ENCODE data around the gene GALNT8. TPM values are rescaled to one million over a fixed set of nuclear protein-coding genes. Genes with fewer than 3 reads are reported as not detected.

The GALNT8 gene, protein sequence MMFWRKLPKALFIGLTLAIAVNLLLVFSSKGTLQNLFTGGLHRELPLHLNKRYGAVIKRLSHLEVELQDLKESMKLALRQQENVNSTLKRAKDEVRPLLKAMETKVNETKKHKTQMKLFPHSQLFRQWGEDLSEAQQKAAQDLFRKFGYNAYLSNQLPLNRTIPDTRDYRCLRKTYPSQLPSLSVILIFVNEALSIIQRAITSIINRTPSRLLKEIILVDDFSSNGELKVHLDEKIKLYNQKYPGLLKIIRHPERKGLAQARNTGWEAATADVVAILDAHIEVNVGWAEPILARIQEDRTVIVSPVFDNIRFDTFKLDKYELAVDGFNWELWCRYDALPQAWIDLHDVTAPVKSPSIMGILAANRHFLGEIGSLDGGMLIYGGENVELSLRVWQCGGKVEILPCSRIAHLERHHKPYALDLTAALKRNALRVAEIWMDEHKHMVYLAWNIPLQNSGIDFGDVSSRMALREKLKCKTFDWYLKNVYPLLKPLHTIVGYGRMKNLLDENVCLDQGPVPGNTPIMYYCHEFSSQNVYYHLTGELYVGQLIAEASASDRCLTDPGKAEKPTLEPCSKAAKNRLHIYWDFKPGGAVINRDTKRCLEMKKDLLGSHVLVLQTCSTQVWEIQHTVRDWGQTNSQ
- 1 to 10 TPM in 1 of 2 experiments, under 1 TPM in 1; 0.97 to 1.3 TPM for total RNA-seq

DNA sequence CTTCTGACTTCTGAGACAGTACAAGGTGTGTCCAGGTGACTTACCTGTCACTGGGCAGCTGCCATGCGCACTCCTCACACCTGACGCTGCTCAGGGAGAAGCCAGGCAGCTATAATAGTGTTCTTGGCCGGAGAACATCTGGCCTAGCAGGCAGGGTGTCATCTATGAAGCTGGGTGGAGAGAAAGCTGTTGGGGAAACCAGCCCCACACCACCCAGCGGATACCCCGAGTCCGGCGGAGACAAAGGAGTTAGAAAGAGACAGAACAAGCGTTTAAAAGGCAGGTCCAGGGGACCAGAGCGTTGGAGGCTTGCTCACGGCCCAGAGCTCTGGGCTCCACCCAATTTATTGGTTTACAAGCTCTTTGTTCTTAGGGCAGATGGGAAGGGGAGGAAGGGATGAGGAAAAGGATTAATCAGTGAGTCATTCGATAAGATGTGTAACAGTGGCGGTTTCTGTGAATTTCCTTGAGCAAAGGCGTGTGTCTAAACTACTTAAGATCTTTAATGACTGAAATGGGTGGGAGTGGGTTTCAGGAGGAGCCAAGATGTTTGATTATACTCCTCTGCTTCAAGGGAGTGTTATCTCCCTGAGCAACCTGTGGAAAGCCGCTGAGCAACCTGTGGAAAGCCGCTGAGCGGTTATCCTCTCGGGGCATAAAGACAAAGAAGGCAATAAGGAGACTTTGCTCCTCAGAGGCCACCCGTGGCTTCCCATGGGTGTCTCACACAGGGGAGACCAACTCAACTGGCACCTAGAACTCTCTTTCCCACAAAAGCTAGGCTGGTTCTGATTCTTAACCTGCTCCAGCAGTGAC is at the start of gene GALNT8:
Gene GALNT8, plus strand, starts transcription at position 580 of the 816 bp plus-strand sequence. CDS start 278 bp downstream, outside the sequence.
- Mint-ChIP-seq H3K9me3 (no peaks in the 10 kb centered on the region), H3K36me3 (no peaks in the 10 kb centered on the region), H3K4me1 (ENCODE audit: low read depth) (no peaks in the 10 kb centered on the region), H3K27ac (no peak within 1 kb of the TSS), H3K4me3 (no peak within 1 kb of the TSS), H3K27me3 (peaks cover 18% of the 10 kb centered on the region)
- no peak for DNase-seq
- intact Hi-C loops (cut with micrococcal nuclease), result no loop called here
- CTCF ChIA-PET, result no interaction called here
- POLR2A ChIA-PET, result no interaction called here

DNA sequence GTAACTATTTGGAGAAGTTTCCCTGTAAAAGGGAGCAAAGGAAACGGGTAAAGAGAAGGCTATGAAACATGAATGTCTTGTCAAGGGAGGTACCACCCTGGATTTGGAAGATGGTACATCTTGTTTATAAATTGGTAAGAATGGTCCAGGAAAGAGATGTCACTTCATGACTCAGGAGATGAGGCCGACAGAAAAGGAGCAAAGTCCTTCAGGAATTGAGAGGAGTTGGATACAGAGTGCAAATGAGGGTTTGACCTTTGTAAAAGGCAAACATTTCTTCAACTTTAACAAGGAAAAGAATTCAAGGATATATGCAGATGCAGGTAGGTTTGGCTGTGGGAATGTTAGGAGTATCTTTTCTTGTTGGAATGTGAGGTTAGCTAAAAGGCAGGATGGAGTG is 40.5 kb upstream of the GALNT8 start:
- CTCF ChIA-PET, result no interaction called here
- POLR2A ChIA-PET, result no interaction called here
- Mint-ChIP-seq H3K27me3 (no peaks in the 10 kb centered on the region), H3K9me3 (no peaks in the 10 kb centered on the region), H3K27ac (no peak overlapping the region), H3K36me3 (peaks cover 22% of the 10 kb centered on the region), H3K4me1 (ENCODE audit: low read depth) (no peaks in the 10 kb centered on the region), H3K4me3 (no peak overlapping the region)
- intact Hi-C loops (cut with micrococcal nuclease), result no loop called here
- no peak for DNase-seq

DNA sequence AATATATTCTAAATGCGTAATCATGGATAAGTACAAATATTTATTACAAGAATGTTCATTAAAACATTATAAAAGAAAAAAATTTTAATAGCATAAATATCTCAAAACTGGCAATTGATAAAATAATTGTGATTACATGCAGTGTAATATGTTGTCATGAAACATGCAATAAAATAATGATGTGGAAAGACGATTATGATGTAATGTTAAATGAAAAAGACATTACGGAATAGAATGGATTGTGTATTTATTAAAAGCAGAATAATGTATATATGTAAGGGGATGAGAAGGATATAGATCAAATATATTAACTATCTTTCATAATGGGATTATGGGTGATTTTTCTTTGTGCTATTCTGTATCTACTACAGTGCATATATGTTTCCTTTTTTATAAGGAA is 38.5 kb upstream of the GALNT8 start:
- POLR2A ChIA-PET, result no interaction called here
- CTCF ChIA-PET, result no interaction called here
- no peak overlapping the region for H3K4me3 Mint-ChIP-seq
- no peaks in the 10 kb centered on the region for H3K4me1 Mint-ChIP-seq (ENCODE audit: low read depth)
- DNase-seq, result no peak
- no peaks in the 10 kb centered on the region for H3K27me3 Mint-ChIP-seq
- intact Hi-C loops (cut with micrococcal nuclease), result no loop called here
- no peaks in the 10 kb centered on the region for H3K9me3 Mint-ChIP-seq
- peaks cover 40% of the 10 kb centered on the region for H3K36me3 Mint-ChIP-seq
- H3K27ac Mint-ChIP-seq, result no peak overlapping the region

DNA sequence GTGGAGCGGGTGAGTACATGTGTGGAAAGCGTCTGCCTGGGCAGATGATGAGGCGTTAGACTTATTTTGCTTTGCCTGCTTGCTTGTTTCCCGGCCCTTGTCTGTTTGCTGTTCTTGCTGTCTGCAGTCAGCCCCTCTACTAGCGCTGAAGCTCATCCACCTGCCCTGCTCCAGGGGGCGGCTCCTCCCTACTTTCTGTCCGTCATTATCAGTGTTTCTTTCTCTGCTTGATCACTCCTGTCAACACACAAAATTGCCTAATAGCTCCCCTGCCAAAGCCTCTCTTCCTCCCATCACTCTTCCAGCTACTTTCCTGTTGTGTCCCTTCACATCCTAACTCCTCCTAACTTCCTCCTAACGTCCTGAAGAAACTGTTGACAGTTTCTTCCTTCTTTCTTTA is 34.9 kb upstream of the GALNT8 start:
- CTCF ChIA-PET, result no interaction called here
- intact Hi-C loops (cut with micrococcal nuclease), result no loop called here
- POLR2A ChIA-PET, result no interaction called here

DNA sequence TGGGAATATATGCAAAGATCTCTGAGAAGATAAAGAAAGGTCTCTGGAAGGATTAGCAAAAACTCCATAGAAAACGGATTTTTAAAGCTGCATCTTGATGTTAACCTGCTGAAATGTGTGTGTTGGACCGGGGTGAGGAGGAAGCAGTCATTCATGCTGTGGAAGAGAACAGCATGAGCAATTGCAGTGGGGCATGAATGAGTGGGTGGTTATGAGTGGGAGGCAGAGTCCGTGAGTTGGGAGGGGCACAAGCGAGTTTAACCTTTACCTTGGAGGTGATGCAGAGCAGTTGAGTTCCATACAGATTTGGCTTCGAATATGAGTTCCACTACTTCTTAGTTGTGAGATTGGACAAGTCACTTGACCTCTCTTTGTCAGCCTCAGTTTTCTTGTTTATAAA is 29.4 kb upstream of the GALNT8 start:
- ChIA-PET CTCF (no interaction called here), POLR2A (no interaction called here)
- no peak overlapping the region for H3K27ac Mint-ChIP-seq
- H3K4me3 Mint-ChIP-seq, result no peak overlapping the region
- H3K4me1 Mint-ChIP-seq (ENCODE audit: low read depth), result no peaks in the 10 kb centered on the region
- intact Hi-C loops (cut with micrococcal nuclease), result no loop called here
- peaks cover 35% of the 10 kb centered on the region for H3K36me3 Mint-ChIP-seq
- no peaks in the 10 kb centered on the region for H3K9me3 Mint-ChIP-seq
- DNase-seq, result no peak
- H3K27me3 Mint-ChIP-seq, result no peaks in the 10 kb centered on the region

More for the DNA sequence above, 34.9 kb upstream of the GALNT8 start:
- Mint-ChIP-seq H3K4me3 (no peak overlapping the region), H3K27me3 (no peaks in the 10 kb centered on the region), H3K4me1 (ENCODE audit: low read depth) (no peaks in the 10 kb centered on the region), H3K27ac (no peak overlapping the region), H3K9me3 (no peaks in the 10 kb centered on the region), H3K36me3 (peaks cover 55% of the 10 kb centered on the region)
- DNase-seq, result no peak

DNA sequence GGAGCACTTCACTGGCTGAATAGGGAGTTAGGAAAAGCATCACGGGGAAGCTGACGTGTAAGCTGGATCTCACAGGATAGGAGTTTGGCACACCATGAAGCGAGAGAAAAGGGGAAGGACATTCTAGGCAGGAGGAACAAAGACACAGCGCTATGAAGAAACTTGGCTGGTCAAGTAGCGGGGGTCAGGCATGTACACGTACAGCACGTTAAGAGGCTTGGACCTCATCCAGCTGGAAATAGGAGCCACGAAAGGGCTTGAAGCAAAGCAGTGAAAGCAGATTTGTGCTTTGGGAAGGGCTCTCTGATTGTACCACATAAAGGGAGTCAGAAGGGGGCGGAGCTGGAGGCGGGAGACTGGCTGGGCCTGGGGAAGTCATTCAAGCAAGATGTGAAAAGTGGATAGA is 19.6 kb upstream of the GALNT8 start:
- Mint-ChIP-seq H3K36me3 (peaks cover 3% of the 10 kb centered on the region), H3K27ac (no peak overlapping the region), H3K9me3 (no peaks in the 10 kb centered on the region), H3K4me3 (no peak overlapping the region), H3K27me3 (peaks cover 2% of the 10 kb centered on the region), H3K4me1 (ENCODE audit: low read depth) (no peaks in the 10 kb centered on the region)
- intact Hi-C loops (cut with micrococcal nuclease), result no loop called here
- ChIA-PET POLR2A (no interaction called here), CTCF (no interaction called here)
- no peak for DNase-seq

DNA sequence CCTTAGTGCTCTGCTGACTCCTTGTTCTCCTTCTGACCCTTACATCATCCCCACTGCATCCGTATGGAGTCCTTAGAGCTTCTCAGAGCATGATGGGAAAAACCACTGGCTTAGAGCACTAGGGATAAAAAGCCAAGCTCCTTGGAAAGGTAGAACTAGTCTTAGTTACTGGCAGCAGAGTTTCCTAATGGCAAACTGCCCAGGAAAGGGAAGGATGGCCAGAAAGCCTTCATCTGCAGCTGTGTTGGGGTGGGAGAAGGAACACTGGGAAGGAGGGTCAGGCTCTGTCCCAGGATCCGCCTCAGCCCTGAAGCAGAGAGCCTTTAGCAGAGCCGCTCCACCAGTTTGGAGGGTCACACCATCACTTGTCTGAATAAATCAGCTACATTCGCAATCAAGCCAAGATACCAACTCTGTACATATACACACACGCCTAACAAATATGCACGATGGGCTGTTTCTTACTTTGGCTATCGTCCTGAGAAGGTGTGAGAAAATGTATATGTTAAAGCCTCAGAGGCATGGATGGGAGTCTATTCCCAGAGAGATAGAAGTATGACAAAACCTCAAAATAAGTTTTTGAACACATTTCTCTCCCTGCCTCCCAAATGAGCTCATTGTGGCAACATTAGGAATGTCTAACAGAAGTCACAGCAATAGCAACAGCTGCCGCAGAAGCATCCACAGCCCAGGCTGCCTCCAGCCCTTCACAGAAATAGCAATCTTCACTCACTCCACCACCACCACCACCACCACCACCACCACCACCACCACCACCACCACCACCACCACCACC is 18.6 kb upstream of the GALNT8 start:
- H3K9me3 Mint-ChIP-seq, result no peaks in the 10 kb centered on the region
- H3K4me1 Mint-ChIP-seq (ENCODE audit: low read depth), result no peaks in the 10 kb centered on the region
- DNase-seq, result no peak
- ChIA-PET CTCF (no interaction called here), POLR2A (no interaction called here)
- intact Hi-C loops (cut with micrococcal nuclease), result no loop called here
- H3K27ac Mint-ChIP-seq, result no peak overlapping the region
- H3K36me3 Mint-ChIP-seq, result no peaks in the 10 kb centered on the region
- no peak overlapping the region for H3K4me3 Mint-ChIP-seq
- peaks cover 2% of the 10 kb centered on the region for H3K27me3 Mint-ChIP-seq

DNA sequence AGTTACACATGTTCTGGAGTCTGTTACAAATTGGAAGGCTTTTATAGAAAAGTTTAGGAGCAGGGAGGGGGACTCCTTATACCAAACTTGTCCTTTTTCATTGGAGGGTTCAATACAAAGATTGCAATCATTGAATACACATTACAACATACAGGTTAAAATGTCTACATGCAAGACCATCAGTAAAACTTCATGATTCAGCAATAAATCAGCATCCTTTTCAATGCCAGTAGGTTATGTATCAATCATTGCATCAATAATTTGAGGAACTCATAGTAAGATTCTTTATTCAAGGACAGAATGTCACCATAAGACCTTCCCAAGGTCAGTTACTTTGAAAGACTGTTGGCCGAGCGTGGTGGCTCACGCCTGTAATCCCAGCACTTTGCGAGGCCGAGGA is 16.5 kb upstream of the GALNT8 start:
- H3K4me1 Mint-ChIP-seq (ENCODE audit: low read depth), result no peaks in the 10 kb centered on the region
- intact Hi-C loops (cut with micrococcal nuclease), result no loop called here
- POLR2A ChIA-PET, result no interaction called here

DNA sequence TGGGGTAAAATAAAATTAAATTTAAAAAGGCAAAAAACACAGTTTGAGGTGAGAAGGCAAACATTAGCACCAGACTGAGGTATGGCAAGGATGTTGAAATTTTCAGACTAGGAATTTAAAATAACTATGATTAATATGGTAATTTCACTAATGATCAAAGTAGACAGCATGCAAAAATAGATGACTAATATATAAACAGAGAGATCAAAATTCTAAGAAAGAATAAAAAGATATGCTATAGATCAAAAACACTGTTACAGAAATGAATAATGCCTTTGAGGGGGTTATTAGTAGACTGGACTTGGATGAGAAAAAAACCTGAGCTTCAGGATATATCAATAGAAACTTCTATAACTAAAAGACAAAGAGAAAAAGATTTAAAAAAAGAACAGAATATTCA is 14.4 kb upstream of the GALNT8 start:
- H3K4me1 Mint-ChIP-seq (ENCODE audit: low read depth), result no peaks in the 10 kb centered on the region
- intact Hi-C loops (cut with micrococcal nuclease), result no loop called here
- H3K36me3 Mint-ChIP-seq, result no peaks in the 10 kb centered on the region
- H3K4me3 Mint-ChIP-seq, result no peak overlapping the region
- no peak overlapping the region for H3K27ac Mint-ChIP-seq
- no peak for DNase-seq
- POLR2A ChIA-PET, result no interaction called here
- H3K9me3 Mint-ChIP-seq, result no peaks in the 10 kb centered on the region
- CTCF ChIA-PET, result no interaction called here
- H3K27me3 Mint-ChIP-seq, result peaks cover 2% of the 10 kb centered on the region

More for the DNA sequence above, 16.5 kb upstream of the GALNT8 start:
- no peaks in the 10 kb centered on the region for H3K9me3 Mint-ChIP-seq
- H3K4me3 Mint-ChIP-seq, result no peak overlapping the region
- H3K27ac Mint-ChIP-seq, result no peak overlapping the region
- no peaks in the 10 kb centered on the region for H3K36me3 Mint-ChIP-seq
- peaks cover 2% of the 10 kb centered on the region for H3K27me3 Mint-ChIP-seq
- no peak for DNase-seq
- CTCF ChIA-PET, result no interaction called here

DNA sequence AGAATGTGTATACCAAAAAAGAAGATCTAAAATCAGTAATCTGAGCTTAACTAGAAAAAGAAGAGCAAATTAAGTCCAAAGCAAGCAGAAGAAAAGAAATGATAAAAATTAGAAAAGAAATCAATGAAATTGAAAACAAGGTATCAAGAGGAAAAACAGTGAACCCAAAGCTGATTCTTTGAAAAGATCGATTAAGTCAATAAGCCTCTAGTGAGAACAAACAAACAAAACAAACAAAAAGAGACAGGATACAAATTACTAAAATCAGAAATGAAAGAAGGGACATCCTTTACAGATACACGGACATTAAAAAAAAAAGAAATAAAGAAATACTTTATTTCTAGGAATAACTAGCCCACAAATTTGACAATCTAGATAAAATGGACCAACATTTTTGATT is 12.9 kb upstream of the GALNT8 start:
- CTCF ChIA-PET, result no interaction called here
- intact Hi-C loops (cut with micrococcal nuclease), result no loop called here

DNA sequence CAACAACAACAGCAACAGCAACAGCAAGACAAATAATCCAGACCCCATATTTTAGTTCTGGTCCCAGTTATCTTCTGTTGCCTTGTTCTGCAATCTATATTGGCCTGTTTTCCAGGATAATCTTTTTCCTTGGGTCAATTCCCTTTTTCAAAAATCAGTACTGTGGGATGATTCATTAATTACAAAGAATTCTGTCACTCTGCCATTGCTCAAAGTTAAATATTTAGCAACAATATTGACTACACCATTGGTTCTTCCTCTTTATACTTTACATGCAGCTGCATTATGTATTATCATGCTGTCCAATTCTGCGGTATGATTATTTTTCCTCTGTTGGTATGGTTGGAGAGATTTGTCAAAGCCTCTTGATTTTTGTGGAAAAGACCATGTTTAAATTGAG is 10.1 kb upstream of the GALNT8 start:
- POLR2A ChIA-PET, result no interaction called here

More for the DNA sequence above, 12.9 kb upstream of the GALNT8 start:
- Mint-ChIP-seq H3K36me3 (no peaks in the 10 kb centered on the region), H3K9me3 (no peaks in the 10 kb centered on the region), H3K27ac (no peak overlapping the region), H3K4me1 (ENCODE audit: low read depth) (no peaks in the 10 kb centered on the region), H3K27me3 (peaks cover 2% of the 10 kb centered on the region), H3K4me3 (no peak overlapping the region)
- POLR2A ChIA-PET, result no interaction called here
- no peak for DNase-seq

DNA sequence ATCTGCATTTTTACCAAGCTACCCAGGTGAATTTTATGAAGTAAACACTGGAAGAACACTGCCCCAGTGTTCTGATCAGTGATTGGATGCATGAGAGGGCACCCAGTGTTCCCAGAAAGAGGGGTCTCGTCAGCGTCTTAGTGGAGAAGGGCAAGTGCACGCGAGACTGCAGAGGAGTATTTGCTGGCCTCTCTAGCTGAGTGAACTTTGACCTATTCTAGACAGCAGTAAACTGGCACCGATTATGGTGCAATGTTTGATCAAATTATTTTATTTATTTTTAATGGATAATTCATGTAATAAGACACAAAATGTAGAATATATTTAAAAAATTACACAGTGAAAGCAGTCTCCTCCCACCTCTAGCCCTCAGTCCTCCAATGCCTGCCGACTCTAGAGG is 5.3 kb upstream of the GALNT8 start:
- CTCF ChIA-PET, result no interaction called here

More for the DNA sequence above, 10.1 kb upstream of the GALNT8 start:
- no peaks in the 10 kb centered on the region for H3K4me1 Mint-ChIP-seq (ENCODE audit: low read depth)
- no peak overlapping the region for H3K4me3 Mint-ChIP-seq
- H3K27me3 Mint-ChIP-seq, result peaks cover 4% of the 10 kb centered on the region
- H3K27ac Mint-ChIP-seq, result no peak overlapping the region
- H3K36me3 Mint-ChIP-seq, result no peaks in the 10 kb centered on the region
- no peaks in the 10 kb centered on the region for H3K9me3 Mint-ChIP-seq
- CTCF ChIA-PET, result no interaction called here
- DNase-seq, result no peak
- intact Hi-C loops (cut with micrococcal nuclease), result no loop called here

More for the DNA sequence above, 5.3 kb upstream of the GALNT8 start:
- H3K4me3 Mint-ChIP-seq, result no peak overlapping the region
- H3K27me3 Mint-ChIP-seq, result peaks cover 5% of the 10 kb centered on the region
- H3K9me3 Mint-ChIP-seq, result no peaks in the 10 kb centered on the region
- intact Hi-C loops (cut with micrococcal nuclease), result no loop called here
- POLR2A ChIA-PET, result no interaction called here
- H3K27ac Mint-ChIP-seq, result no peak overlapping the region
- DNase-seq, result no peak
- no peaks in the 10 kb centered on the region for H3K4me1 Mint-ChIP-seq (ENCODE audit: low read depth)
- H3K36me3 Mint-ChIP-seq, result no peaks in the 10 kb centered on the region
